BLaER1 treated with 17β-estradiol and CSF1 and Interleukin-3, amounts not matched to agents 10 nM and 100 nM (cell line): ENCODE data around the gene RSPO1.
"Not testable (repeated sequence)": the region's sequence is repeated elsewhere in the genome, so short reads cannot be mapped to it uniquely, and the experiment has no call there.

ENCODE experiments used
- H3K27ac ChIP-seq, 11 experiments: shearing (Covaris generic); formaldehyde crosslinking; 2 replicates each; pipeline ENCODE4 v1.8.1; 2022
- H3K27me3 ChIP-seq, 11 experiments: shearing (Covaris generic); formaldehyde crosslinking; 2 replicates each; pipeline ENCODE4 v1.8.1; 2022
- H3K36me3 ChIP-seq, 11 experiments: shearing (Covaris generic); formaldehyde crosslinking; 2 replicates each; pipeline ENCODE4 v1.8.1; 2022
- H3K4me1 ChIP-seq, 10 experiments: shearing (Covaris generic); formaldehyde crosslinking; 2 replicates each; pipeline ENCODE4 v1.8.1; 2022
- H3K4me2 ChIP-seq, 11 experiments: shearing (Covaris generic); formaldehyde crosslinking; 2 replicates each; pipeline ENCODE4 v1.8.1; 2022
- H3K4me3 ChIP-seq, 10 experiments: shearing (Covaris generic); formaldehyde crosslinking; 2 replicates each; pipeline ENCODE4 v1.8.1; 2022
- H3K9ac ChIP-seq, 11 experiments: shearing (Covaris generic); formaldehyde crosslinking; 2 replicates each; pipeline ENCODE4 v1.8.1; 2022
- H3K9me3 ChIP-seq, 11 experiments: shearing (Covaris generic); formaldehyde crosslinking; replicated peaks in 1 of 11; 2 replicates each; pipeline ENCODE4 v1.8.1; 2022
- H4K20me1 ChIP-seq, 11 experiments: shearing (Covaris generic); formaldehyde crosslinking; 2 replicates each; pipeline ENCODE4 v1.8.1; 2022
- Cebpa-rat ChIP-seq, 11 experiments: shearing (Covaris generic); IDR thresholded peaks; 2 replicates each; pipeline ENCODE4 v1.8.1; 2022

Gene RSPO1, protein sequence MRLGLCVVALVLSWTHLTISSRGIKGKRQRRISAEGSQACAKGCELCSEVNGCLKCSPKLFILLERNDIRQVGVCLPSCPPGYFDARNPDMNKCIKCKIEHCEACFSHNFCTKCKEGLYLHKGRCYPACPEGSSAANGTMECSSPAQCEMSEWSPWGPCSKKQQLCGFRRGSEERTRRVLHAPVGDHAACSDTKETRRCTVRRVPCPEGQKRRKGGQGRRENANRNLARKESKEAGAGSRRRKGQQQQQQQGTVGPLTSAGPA

DNA sequence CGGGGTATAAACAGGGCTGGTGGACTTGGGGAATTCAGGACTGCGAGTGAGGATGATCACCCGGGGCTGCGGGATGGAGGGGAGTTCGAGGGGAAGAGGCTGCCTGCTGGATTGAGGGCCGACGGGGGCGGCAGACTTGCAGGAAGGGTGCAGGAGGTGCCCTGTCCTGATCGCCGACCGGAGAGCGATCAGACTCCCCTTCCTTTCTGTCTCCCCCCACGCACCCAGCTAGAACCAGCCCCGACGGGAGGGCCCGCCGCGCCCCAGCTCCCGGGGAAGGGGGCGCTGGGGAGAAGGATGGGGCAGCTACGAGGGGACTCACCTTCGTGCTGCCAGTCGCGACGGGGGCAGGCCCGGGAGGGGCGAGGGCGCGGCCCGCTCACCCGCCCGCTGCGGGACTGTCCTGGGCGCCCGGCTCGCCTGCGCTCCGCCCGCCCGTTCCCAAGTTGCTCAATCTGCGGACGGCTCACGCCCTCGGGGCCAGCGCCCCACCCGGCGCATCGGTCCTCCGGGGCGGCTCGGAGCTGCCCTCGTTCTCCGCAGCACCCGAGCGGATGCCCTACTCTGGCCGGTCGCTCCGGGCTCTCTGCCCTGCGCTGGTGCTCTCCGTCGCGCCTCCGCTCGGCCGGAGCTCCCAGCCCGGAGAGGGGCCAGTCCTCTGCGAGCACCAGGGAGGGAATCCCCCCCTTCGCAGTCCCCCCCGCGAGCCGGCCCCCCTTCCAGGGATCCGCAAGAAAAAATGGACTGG lies at the start of gene RSPO1:
RSPO1 (minus strand) TSS at position 649 of the 748 bp plus-strand sequence. CDS start 5,231 bp downstream, outside the sequence.
- H3K27ac ChIP-seq, result no peak within 1 kb of the TSS
- H4K20me1 ChIP-seq, result peaks cover 0 to 28% (median 6%) of the 10 kb centered on the region in 11 experiments; a peak in 11 of 22 replicates
- H3K9me3 ChIP-seq, result no peaks in the 10 kb centered on the region
- peaks cover 69 to 95% (median 82%) of the 10 kb centered on the region in 11 experiments for H3K27me3 ChIP-seq
- peaks cover 0 to 11% (median 1%) of the 10 kb centered on the region in 10 experiments; a peak in 8 of 20 replicates for H3K4me1 ChIP-seq
- peak within 1 kb of the TSS in 1 of 10 experiments; percentile 1; a peak in 2 of 20 replicates for H3K4me3 ChIP-seq
- TF ChIP-seq Cebpa-rat (IDR thresholded peaks at IDR 0.05), result no peak
- peak within 1 kb of the TSS in 3 of 11 experiments; percentile 26 to 43 (median 42); a peak in 3 of 22 replicates for H3K4me2 ChIP-seq
- H3K36me3 ChIP-seq, result no peaks in the 10 kb centered on the region
- no peak within 1 kb of the TSS for H3K9ac ChIP-seq

- H4K20me1 ChIP-seq, result peaks cover 0 to 51% (median 27%) of the 10 kb centered on the region in 11 experiments; a peak in 13 of 22 replicates
- H3K9me3 ChIP-seq, H3K4me3 ChIP-seq, H3K4me2 ChIP-seq, H3K9ac ChIP-seq, H3K27ac ChIP-seq, H3K27me3 ChIP-seq: not testable (repeated sequence)
- H3K36me3 ChIP-seq, result peaks cover 55 to 85% (median 65%) of the 10 kb centered on the region in 11 experiments
- H3K4me1 ChIP-seq, result peaks cover 10 to 19% (median 15%) of the 10 kb centered on the region in 10 experiments
Measured at GRCh38 chr1:37684182-37684581, 49.5 kb upstream of the RSPO1 start.

GRCh38 chr1:37682334-37682987 lies 47.8 kb upstream of the RSPO1 start:
- H3K4me1 ChIP-seq, result peaks cover 2 to 17% (median 8%) of the 10 kb centered on the region in 10 experiments
- H3K9me3 ChIP-seq, result no peaks in the 10 kb centered on the region
- H3K4me2 ChIP-seq, result peak overlapping the region in 3 of 11 experiments; percentile 32 to 58 (median 54); a peak in 5 of 22 replicates
- H3K4me3 ChIP-seq, result no peak overlapping the region
- H3K27me3 ChIP-seq, result no peaks in the 10 kb centered on the region
- TF ChIP-seq Cebpa-rat (IDR thresholded peaks at IDR 0.05), result no peak
- peaks cover 51 to 71% (median 58%) of the 10 kb centered on the region in 11 experiments for H3K36me3 ChIP-seq
- peaks cover 0 to 34% (median 13%) of the 10 kb centered on the region in 11 experiments; a peak in 13 of 22 replicates for H4K20me1 ChIP-seq
- H3K9ac ChIP-seq, result peak overlapping the region in 2 of 11 experiments; percentile 44 to 46; a peak in 2 of 22 replicates
- H3K27ac ChIP-seq, result peak overlapping the region in 3 of 11 experiments; percentile 29 to 57 (median 44); a peak in 3 of 22 replicates

DNA sequence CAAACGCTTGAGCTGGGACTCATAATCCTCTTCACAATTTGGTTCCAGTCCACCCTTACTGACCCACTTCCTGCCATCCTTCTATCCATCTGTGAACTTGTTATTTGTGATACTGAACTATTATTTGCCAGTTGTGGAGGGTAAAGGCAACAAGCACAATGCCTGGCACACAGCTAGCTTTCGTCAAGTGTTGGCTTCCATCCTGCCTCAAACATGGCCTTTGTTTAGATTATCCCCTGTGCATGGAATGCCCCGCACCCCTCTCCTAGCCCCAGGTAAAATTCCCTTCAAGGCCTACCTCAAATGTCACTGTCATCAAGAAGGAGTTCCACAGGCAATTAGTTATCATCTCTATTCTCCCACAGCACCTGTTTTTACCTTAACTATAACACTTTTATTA lies 46.2 kb upstream of the RSPO1 start:
- Histone ChIP-seq H3K27ac (no peak overlapping the region), H3K4me1 (peaks cover 18 to 32% (median 24%) of the 10 kb centered on the region in 10 experiments), H3K4me3 (no peak overlapping the region), H3K9me3 (no peaks in the 10 kb centered on the region), H3K9ac (no peak overlapping the region), H3K27me3 (peaks cover 0 to under 1% (median 0%) of the 10 kb centered on the region in 11 experiments; a peak in 2 of 22 replicates), H4K20me1 (peaks cover 0 to 25% (median 11%) of the 10 kb centered on the region in 11 experiments; a peak in 8 of 22 replicates), H3K4me2 (no peak overlapping the region), H3K36me3 (peaks cover 38 to 56% (median 43%) of the 10 kb centered on the region in 11 experiments)
- no peak for TF ChIP-seq Cebpa-rat (IDR thresholded peaks at IDR 0.05)

DNA sequence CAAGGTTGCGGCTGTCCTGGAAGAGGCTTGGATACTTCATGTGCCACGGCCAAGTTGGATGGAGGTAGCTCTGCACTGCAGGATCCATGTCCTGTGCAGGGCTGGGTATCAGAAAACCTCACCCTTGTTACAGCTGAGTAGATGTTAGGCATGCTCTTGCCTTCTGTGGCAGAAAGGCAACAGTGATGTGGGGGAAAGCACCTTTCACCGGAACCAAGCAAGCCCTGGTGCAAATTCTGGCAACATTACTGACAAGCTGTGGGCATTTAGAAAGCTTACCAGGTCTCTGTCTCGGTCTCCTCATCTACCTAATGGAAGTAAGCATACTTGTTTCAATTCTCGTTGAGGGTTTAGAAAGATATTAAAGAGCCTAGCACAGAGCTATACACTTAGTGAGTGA lies 43.1 kb upstream of the RSPO1 start:
- Histone ChIP-seq H3K4me2 (peak overlapping the region; percentile 67 to 96 (median 83); a peak in 21 of 22 replicates), H3K36me3 (peaks cover 10 to 27% (median 15%) of the 10 kb centered on the region in 11 experiments), H3K4me1 (peaks cover 43 to 64% (median 54%) of the 10 kb centered on the region in 10 experiments), H3K9ac (no peak overlapping the region), H3K9me3 (no peaks in the 10 kb centered on the region), H4K20me1 (peaks cover 0 to 3% (median 0%) of the 10 kb centered on the region in 11 experiments; a peak in 1 of 22 replicates), H3K27ac (peak overlapping the region in 2 of 11 experiments; percentile 72 to 84; a peak in 2 of 22 replicates), H3K4me3 (no peak overlapping the region), H3K27me3 (peaks cover 0 to 11% (median 0%) of the 10 kb centered on the region in 11 experiments; a peak in 3 of 22 replicates)
- no peak for TF ChIP-seq Cebpa-rat (IDR thresholded peaks at IDR 0.05)

GRCh38 chr1:37677143-37677439 lies 42.4 kb upstream of the RSPO1 start:
- Histone ChIP-seq H3K27me3 (peaks cover 0 to 11% (median 0%) of the 10 kb centered on the region in 11 experiments; a peak in 4 of 22 replicates), H3K27ac (peak overlapping the region in 4 of 11 experiments; percentile 72 to 84 (median 80); a peak in 8 of 22 replicates), H3K4me1 (peaks cover 43 to 65% (median 57%) of the 10 kb centered on the region in 10 experiments), H4K20me1 (no peaks in the 10 kb centered on the region), H3K9me3 (no peaks in the 10 kb centered on the region), H3K4me3 (no peak overlapping the region), H3K4me2 (peak overlapping the region; percentile 67 to 96 (median 83)), H3K36me3 (peaks cover 7 to 22% (median 12%) of the 10 kb centered on the region in 11 experiments; a peak in 15 of 22 replicates), H3K9ac (peak overlapping the region in 4 of 11 experiments; percentile 45 to 74 (median 70); a peak in 4 of 22 replicates)
- no peak for TF ChIP-seq Cebpa-rat (IDR thresholded peaks at IDR 0.05)

GRCh38 chr1:37676281-37677142 lies 41.8 kb upstream of the RSPO1 start:
- Histone ChIP-seq H3K27me3 (peaks cover 0 to 11% (median 0%) of the 10 kb centered on the region in 11 experiments; a peak in 4 of 22 replicates), H3K27ac (peak overlapping the region; percentile 57 to 85 (median 72)), H3K4me3 (peak overlapping the region in 4 of 10 experiments; percentile 5 to 17 (median 12); a peak in 2 of 20 replicates), H3K36me3 (peaks cover 5 to 16% (median 10%) of the 10 kb centered on the region in 11 experiments; a peak in 15 of 22 replicates), H4K20me1 (no peaks in the 10 kb centered on the region), H3K4me2 (peak overlapping the region; percentile 67 to 96 (median 83)), H3K4me1 (peaks cover 43 to 64% (median 56%) of the 10 kb centered on the region in 10 experiments), H3K9me3 (no peaks in the 10 kb centered on the region), H3K9ac (peak overlapping the region; percentile 33 to 78 (median 58); a peak in 21 of 22 replicates)
- no peak for TF ChIP-seq Cebpa-rat (IDR thresholded peaks at IDR 0.05)
